GM23338 (cell line): Measurements from ENCODE around the gene CMYA5. TPM values are rescaled to one million over a fixed set of nuclear protein-coding genes. Genes with fewer than 3 reads are reported as not detected.

Experiments
- CREB1 ChIP-seq: fragments of 250-450 bp; sonication (Bioruptor Pico); IDR thresholded peaks from 2 replicates; pipeline ENCODE4 v1.5.0; 2020; ENCODE audit warnings: low read depth, mild to moderate bottlenecking, moderate library complexity
- ETS1 ChIP-seq: IDR thresholded peaks from 2 replicates; pipeline ENCODE4 v1.6.1; 2016; ENCODE audit warnings: antibody characterized with exemption
- POLR2AphosphoS5 ChIP-seq: IDR thresholded peaks from 2 replicates; pipeline ENCODE4 v1.6.1; 2016; ENCODE audit warnings: antibody characterized with exemption, low read depth
- REST ChIP-seq: IDR thresholded peaks from one replicate; pipeline ENCODE4 v1.6.1; 2018; ENCODE audit warnings: antibody characterized with exemption; ENCODE audit not compliant: unreplicated experiment
- ZNF114 ChIP-seq: fragments of 250-450 bp; sonication (Bioruptor Pico); IDR thresholded peaks from 2 replicates; pipeline ENCODE4 v1.5.0; 2020; ENCODE audit warnings: mild to moderate bottlenecking, moderate library complexity
- ZNF331 ChIP-seq: fragments of 250-450 bp; sonication (Bioruptor Pico); IDR thresholded peaks from 2 replicates; pipeline ENCODE4 v1.5.0; 2020; ENCODE audit warnings: low read depth, mild to moderate bottlenecking, moderate library complexity
- ZNF462 ChIP-seq: fragments of 250-450 bp; sonication (Bioruptor Pico); IDR thresholded peaks from 2 replicates; pipeline ENCODE4 v1.5.0; 2020; ENCODE audit warnings: mild to moderate bottlenecking, moderate library complexity
- polyA plus RNA-seq: library from polyadenylated mRNA; unstranded; fragments of >200 nt; fragmentation: Nextera tagmentation; extraction: Ambion mirVana; gene quantifications from 2 replicates; pipeline ENCODE4 v1.2.1, GENCODE V29; 2016
- total RNA-seq: library from RNA; depleted of rRNA; stranded (reverse); fragments of >200 nt; shearing (Covaris generic); gene quantifications from 2 replicates; pipeline ENCODE4 v1.2.3, GENCODE V29; 2014

Gene CMYA5
- total and polyA plus RNA-seq, 2 experiments from 2014 or later, result 0.45 to 0.49 TPM

GRCh38 chr5:79825802-79826201 is 136.2 kb downstream of the CMYA5 start (continued):
- no peak for TF ChIP-seq ZNF462 (CRISPR knock-in tag)
- no peak for TF ChIP-seq ZNF331 (CRISPR knock-in tag)
- TF ChIP-seq POLR2AphosphoS5, result no peak
- TF ChIP-seq ETS1, result no peak
- TF ChIP-seq CREB1, result no peak
- no peak for TF ChIP-seq REST
- TF ChIP-seq ZNF114, result no peak
